Amniotic epithelial cell (primary cell): Measurements from ENCODE around the gene C1QTNF6.

Experiments
- DNase-seq: peaks from one replicate; pipeline ENCODE4 v3.0.0-alpha.2; 2010; ENCODE audit warnings: low read depth

C1QTNF6 gene

DNA sequence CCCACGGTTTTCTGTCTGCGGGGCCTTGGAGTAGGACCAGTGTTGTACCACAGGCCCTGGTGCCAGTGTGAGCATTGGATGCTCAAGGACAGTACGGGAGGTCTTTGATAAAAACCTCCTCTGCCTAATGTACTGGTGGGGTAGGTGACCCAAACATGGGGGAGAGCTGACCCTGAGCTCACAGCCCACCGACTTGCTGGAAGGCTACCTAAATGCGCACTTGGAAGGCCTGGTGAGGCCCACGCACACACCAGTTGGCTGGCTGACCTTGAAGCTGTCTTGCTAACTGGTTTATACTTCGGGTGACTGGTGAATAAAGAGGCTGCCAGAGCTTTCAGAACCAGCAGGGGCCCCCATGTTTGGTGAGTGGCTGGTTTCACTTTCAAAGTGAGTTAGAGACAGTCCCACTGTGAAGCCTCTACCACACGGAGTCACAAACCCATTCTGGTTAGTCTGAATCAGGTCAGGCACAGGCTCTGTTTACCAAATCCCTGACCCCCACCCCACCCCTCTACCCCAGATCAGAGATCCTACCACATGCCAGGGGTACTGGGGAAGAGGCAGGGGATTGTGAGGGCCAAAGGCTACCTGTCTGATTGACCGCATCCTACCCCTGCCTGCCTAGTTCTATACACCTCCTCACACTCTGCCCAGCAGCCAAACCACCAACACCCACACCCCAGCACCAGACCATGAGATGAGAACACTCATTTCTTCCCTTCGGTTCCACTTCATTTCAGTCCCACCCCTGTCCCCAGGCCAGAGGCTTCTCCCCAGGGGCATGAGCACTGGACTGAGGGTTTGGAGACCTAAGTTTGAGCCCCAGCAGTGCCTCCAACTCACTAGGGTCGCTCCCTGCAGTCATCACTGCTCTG is 25.6 kb downstream of the C1QTNF6 start:
- peak; percentile 13 for DNase-seq

DNA sequence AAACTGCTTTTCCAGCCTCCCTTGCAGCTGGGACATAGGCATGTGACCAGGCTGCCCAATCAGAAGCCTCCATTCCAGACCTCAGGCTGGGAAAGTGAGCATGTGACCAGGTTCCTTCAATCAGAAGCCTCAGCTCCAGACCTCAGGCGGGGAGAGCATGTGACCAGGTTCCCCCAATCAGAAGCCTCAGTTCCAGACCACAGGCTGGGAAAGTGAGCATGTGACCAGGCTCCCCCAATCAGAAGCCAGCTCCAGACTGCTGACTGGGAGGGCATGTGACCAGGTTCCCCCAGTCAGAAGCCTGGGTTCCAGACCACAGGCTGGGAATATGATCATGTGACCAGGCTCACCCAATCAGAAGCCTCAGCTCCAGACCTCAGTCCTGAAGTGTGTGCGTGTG is 26.6 kb downstream of the C1QTNF6 start:
- no peak for DNase-seq

DNA sequence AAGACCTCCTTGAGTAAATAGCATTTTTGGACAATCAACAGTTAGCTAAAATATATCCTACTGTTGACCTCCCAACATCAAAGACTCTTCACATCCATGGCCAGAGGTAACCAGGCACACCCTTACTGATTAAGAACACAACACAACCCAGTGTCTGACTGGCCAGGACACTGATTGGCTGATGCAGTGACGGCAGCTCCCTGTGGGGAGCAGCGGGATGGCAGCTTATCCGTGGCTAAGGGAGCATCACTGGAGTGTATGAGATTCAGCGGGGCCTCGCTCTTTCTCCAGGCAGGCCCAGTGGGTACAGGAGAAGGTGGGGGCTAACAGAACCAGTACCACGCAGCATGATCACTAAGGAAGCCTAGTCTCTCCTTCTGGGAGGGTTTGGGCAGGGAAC is 28.0 kb downstream of the C1QTNF6 start:
- DNase-seq, result no peak

DNA sequence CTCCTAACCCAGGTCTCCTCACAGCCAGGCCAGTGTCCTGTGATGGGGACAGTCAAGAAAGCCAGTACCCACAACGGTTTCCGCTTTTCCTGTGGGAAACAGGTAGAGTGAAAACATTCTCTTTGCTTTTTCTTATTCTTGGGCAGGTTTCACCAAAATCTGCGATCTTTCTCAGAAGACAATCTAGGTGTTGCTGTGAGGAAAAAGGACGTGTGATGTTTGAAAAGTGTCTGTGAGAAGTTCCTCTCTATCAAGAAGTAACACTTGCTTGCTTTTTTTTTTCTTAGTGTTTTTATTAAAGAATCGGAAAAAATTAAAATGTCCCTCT is 29.1 kb downstream of the C1QTNF6 start:
- no peak for DNase-seq

DNA sequence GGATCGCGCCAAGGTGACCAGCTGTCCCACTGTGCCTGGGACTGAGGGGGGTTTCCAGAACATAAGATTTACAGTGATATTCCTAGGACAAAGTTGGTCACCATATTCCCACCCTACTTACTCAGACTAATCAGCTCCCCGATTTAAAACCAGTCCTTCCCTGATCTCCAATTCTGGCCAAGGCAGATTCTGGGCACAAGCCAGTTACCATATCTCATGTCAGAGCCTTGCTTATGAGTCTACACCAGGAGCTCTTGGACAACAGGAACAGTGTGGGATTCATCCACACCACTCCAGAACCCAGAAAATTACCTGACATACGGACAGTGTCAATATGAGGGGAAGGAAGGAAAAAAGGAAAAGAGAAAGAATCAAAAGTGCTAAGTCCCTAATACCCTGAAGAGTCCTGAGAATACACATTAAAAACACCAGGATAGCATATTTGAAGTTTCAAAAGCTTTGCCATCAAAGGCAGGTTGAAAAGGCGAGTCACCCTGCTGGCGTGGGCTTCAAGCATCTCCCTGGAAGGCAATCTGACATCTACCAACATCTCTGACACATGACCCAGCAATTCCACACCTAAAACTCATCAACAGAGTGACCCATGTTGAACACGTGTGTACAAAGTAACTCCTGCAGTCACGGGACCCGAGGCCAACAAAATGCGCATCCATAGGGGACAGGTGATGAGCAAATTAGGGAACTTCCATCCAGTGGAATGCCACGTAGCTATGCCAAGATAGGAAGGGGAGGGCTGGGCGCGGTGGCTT is 30.3 kb downstream of the C1QTNF6 start:
- peak; percentile 61 for DNase-seq

DNA sequence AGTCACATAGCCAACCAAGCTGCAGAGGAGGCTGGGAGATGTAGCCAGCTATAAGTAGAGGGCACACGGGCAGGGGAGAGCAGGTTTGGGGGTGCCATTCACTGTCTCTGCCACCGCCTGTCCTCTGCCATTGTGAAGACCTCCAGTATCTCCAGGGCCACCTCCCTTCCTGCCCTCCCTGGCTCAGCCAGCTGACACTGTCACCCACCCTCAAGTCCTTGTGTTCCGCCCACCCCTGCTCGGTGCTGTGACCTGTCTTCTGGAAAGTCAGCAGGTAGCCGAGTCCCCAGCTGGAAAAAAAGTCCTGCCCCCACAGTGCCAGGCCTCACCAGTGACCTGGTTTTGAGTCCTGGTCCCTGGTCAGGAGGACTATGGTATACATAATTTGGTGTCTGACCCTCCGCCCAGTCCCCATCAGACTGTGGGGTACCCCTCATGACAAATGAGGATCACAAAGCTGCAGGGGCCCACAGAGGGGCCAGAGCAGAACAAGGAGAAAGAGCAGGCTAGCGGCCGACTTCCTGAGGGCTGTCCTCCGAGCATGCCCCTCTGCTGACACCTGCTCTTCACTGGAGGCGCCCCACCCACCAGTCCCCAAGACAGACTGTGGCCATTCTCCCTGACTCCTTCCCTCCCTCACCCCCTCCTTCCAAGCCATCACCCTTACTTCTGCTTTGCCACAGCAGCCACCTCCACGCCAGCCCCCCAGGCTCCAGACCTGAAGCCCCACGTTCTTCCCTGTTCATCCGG is 31.2 kb downstream of the C1QTNF6 start:
- DNase-seq, result no peak

DNA sequence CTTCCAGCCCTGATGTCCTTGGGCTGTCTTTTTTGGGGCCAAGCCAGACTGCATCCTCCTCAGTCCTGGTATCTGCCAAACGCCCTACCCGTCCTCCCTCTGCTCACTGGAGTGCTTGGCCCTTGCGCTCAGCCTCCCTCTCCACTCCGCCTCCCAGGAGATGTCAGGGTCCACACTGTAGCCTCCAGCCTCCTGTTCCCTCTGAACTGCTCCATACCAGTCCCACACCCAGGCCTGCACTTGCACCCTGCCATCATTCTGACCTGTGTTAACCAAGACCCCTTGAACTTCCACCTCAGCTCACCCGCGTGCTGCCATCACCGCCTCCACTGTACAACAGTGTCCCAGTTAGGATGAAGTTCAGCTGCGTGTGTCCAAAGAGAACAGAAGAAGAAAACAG is 32.1 kb downstream of the C1QTNF6 start:
- no peak for DNase-seq

DNA sequence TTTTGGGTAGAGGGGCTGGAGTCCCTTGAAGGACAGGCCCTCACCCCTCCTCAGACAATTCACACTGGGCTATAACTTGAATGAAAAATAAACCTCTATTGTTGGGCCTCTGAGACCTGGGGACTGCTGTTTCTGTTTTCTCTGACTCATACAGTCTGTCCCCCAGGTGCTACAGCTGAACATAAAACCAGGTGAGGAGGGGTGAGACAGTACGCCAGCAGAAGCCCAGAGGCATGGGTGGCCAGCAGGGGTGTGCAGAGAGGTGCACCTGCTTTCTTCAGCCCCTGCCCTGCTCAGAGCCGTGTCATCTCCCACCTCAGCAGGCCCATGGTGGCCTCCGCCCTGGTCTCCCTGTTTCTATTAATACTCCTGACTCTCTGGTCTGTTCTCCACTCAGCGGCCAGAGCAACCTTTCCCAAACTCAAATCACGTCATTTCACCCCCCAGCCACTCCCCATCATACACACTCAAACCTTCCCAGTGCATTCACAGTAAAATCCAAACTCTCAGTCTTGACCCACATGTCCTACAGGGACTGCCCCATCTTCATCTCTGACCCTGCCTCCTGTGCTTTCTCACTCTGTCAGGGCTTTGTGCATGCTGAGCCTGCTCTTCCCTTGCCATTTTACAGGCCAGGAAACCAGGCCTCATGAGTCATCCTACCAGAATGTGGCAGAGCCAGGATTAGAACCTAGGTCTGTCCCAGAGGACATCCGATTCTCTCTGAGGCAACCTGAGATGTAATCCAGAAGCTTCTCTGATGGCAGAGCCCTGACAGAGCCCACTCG is 32.9 kb downstream of the C1QTNF6 start:
- peak; percentile 15 for DNase-seq

DNA sequence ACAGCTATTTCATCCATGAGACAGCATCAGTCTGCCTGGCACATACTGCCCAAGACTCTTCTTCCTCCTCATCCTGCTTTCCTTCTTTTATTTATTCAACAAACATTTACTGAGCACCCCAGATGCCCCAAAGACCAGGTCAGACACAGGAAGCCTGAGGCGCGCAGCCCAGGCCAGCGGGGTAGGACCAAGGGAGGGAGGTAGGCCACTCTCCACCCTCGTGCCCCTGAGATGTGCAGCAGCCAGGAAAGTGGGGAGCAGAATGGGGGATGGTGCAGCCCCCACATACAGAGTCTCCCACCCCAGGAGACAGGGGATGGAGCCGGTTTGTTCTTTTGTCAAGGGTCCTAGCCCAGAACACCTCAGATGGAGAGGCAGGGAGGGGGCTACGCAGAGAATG is 34.1 kb downstream of the C1QTNF6 start:
- DNase-seq, result no peak

DNA sequence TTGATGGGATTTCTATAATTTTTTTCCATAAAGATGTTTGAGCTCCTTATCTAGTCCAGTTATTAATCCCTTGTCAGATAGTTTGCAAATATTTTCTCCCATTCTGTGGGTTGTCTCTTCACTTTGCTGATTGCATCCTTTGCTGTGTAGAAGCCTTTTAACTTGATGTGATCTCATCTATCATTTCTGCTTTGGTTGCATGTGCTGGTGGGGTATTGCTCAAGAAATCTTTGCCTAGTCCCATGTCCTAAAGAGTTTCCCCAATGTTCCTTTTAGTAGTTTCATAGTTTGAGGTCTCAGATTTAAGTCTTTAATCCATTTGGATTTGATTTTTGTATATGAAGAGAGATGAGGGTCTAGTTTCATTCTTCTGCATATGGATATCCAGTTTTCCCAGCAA is 36.6 kb downstream of the C1QTNF6 start:
- no peak for DNase-seq

DNA sequence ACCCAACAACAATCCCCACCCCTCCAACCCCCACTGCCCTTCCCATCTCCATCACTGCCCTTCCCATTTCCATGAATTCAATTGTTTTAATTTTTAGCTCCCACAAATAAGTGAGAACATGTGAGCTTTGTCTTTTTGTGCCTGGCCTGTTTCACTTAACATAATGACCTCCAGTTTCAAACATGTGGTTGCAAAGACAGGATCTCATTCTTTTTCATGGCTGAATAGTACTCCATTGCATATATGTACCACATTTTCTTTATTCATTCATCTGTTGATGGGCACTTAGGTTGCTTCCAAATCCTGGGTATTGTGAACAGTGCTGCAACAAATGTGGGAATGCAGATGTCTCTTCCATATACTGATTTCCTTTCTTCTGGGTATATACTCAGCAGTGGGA is 37.3 kb downstream of the C1QTNF6 start:
- DNase-seq, result no peak

DNA sequence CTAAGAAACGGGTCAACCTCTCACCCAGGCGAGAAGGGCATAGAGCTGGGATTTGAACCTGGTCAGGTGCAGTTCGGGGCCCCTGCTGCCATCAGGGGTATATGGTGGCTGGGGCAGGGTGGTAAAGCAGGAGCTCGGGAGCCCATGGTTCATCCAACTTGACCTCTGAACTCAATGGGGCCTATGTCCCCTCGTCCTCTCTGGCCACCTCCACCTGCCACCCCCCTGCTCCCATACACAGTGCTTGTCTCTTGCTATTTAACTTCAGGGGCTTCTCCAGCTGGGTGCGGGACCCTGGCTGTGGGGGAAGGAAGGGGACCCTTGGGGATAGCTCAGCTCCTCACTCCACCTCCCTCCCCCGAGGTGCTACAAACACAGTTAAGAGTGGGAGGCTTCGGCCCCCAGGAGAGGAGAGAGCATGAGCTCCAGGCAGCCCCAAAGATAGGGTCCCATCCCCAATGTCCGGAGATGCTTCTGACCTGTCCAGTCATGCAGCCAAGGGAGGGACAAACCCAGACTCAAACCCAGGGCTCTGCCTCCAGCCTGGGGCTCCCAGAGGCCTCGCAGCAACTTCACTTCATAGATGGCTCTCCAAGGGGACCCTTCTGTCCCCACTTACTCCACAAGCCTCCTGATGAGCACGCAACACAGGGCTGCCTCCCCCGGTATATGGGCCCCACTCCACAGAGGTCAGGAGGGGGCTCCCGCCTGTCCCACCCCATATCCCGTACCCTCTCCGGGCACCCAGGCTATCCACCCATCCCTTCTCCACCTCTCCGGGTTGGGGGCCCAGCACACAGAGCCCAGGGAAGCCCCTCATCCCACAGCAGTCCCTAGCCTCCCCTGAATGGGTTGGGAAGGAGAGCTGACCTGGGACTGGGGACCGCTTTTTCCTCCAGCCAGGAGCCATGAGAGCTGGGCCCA is 39.0 kb downstream of the C1QTNF6 start:
- no peak for DNase-seq

DNA sequence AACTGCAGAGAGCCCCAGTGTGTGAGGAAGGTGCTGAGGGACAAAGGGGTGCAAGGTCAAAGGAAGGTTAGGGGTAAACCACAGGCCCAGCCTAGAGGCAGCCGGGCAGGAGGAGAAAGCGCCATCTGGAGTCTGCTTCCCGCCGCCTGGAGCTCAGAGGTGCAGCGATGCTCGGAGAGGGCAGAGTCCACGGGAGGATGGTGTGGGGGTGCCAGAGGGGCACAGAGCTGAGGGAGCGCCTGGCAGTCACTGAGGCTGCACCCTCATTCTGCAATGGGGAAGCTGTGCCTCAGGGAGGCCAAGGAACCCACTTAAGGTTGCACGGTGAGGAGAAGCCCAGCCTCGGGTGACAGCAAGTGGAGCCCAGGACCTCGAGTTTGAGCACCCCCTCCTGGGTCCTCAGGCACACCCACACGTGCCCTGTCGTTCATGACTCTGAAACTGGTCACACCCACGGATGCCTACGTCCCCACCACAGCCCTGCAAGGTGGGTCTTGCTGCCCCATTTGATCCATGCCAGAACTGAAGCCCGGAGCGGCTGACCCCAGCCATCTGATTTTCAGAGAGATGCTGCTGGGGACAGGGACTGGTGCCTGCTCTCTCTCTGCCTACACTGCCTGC is 39.9 kb downstream of the C1QTNF6 start:
- DNase-seq, result no peak

DNA sequence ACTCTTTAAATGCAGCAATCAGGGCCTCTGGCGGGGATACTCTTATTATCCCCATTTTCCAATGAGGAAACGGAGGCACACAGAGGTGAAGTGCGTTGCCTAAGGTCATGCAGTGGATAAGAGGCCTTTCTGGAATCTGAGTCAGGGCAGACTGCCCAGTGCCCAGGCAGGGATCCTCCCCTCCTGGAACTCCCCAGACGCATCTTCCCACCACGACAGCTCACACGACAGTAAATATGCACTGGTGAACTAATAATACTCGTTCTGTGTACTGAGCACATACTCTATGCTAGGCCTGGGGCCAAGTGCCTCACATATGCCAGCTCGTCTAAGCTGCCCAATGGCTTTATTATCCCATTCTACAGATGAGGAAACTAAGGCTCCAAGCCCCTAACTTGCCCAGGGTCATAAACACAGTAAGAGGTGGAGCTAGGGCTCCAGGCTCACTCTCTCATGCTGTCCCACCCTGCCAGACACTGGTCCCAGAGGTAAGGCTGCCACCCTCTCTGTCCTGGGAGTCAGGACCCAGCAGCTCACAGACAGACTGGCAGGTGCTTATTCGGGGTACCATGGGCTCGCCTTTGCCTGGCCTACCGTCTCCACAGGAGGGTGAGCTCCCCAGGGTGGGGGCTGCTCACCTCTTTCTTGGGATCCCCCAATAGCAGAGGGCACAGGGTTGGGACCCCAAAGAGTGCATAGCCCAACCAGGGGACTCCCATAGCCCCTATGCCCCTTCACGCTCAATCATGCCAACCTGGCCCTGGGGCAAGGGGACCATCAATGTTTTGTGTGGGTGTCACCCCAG is 40.7 kb downstream of the C1QTNF6 start:
- no peak for DNase-seq

DNA sequence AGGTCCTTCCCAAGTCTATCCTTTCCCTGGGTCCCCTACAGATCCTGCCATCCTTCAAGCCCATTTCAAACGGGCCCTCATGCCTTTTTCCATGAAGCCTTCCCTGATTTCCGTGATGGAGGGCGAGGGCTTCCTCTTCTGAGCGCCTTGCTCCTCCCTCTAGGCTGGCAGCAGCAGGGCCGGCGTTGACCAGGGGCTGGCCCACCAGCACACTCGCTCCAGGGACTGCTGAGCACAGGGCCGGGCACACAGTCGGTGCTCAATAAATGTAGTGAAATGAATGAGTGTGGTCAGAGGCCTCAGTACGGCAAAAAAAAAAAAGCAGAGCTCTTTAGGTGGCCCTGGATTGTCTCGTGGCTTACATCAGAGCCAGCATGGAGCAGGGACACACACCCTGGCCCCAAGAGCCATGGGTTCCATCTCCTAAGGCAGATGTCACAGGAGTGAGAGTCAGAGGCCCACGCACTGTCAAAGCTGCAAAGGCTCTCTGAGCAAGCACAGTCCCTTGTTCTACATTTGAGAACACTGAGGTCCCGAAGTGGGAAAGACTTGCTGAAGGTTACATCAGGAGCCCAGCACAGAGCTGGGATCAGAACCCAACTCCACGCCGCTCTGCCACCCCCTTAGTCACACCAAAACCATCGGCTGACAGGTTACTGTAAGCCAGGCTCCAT is 41.4 kb downstream of the C1QTNF6 start:
- DNase-seq, result no peak

DNA sequence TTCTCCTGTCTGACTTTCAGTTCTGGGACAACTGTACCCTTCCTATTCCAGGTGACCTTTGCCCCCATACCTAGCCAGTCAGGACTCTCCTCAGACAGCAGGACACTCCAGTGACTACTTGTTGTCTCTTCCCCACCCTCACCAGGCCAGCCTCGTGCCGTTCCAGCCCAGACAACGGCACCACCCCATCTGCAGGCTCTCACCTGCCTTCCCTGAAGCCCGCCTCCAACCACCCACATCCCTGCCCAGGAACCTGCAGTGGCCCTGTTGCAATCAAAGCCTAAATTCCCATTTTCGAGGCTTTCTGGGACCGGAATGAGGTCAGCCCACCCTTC is 42.0 kb downstream of the C1QTNF6 start:
- DNase-seq, result no peak

DNA sequence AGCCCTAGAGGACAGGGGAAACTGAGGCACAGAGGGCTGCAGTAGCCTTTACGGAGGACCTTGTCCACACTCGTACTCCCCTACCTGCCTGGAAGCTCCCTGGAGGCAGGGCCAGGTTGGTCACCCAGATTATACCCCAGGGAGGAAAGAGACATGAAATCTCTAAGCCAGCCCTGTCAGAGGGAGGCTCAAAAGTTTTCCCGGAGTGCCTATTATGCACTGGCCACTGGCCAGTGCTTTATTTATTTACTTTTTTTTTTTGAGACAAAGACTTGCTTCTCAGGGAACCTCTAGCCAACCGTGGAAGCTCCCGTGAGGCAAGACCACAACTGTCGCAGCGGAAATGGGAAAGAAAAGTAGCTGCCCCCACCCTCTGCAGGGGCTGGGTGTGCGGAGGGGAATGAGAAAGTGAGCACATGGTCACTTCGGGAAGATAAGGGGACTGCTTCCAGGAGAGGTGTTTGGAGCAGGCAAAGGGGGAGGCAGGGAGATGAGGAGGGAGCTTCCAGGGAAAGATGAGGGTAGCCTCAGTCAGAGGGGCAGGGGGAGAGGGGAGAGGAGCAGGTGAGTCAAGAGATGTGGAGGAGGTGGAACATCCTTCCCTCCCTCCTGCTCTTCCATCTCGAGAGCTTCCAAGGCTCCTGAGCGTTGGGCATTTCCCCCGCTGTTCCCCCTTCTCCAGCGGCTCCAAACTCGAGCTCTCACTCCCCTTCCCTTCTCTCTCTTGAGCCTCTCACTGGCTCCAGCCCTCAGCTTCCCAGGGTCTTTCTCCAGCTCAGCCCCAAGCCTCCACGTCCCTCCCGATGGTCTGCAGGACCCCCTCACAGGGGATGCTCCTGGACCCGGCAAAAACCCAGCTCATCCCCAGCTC is 42.6 kb downstream of the C1QTNF6 start:
- DNase-seq, result no peak

DNA sequence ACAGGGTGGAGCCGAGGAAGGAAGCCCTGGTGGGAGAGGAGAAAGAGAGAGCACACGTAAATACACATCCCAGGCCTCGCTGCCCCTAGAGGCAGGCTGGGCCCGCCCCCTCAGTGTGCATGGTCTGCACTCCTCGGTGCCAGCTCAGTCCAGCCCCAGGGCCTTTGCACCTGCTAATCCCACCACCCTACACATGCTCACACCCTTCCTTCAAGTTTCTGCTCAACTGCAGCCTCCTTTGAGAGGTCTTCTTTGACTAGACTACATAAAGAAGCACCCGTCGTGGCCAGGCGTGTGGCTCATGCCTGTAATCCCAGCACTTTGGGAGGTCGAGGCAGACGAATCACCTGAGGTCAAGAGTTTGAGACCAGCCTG is 43.9 kb downstream of the C1QTNF6 start:
- DNase-seq, result no peak
